K562 (cell line): ENCODE data around the gene SIPA1L2. TPM values are rescaled to one million over a fixed set of nuclear protein-coding genes. Genes with fewer than 3 reads are reported as not detected.

Experiments used
- polyA plus RNA-seq, 8 experiments: library from polyadenylated mRNA; depleted of rRNA in 4 of 8; stranded (reverse) in 5 of 8; unstranded in 3 of 8; fragments of >200 nt; fragmentation: Nextera tagmentation in 2 of 8; fragmentation: Illumina TruSeq in 1 of 8; extraction: Ambion mirVana in 2 of 8; extraction: Trizol in 1 of 8; gene quantifications; 2 replicates each; pipeline versions ENCODE4 v1.2.1 to v1.2.3, GENCODE V29; 2011 to 2014; ENCODE audit warnings: inconsistent platforms in 1 of 8, missing spikeins in 1 of 8
- total RNA-seq, 7 experiments: library from RNA; depleted of rRNA in 6 of 7; stranded (reverse); fragments of >200 nt in 6 of 7; fragmentation: Illumina TruSeq in 2 of 7; extraction: Trizol in 2 of 7; gene quantifications; 2 replicates each; pipeline versions ENCODE4 v1.2.1 to v1.2.3, GENCODE V29; 2011 to 2021; ENCODE audit warnings: low replicate concordance in 1 of 7
- TF ChIP-seq, protein P1 (sequence below), 2 experiments: fragments of 450-650 bp in 1 of 2; sonication (generic) in 1 of 2; formaldehyde crosslinking in 1 of 2; IDR thresholded peaks; 2 replicates each; pipeline versions ENCODE4 v1.7.1 to v1.9.0; 2016 to 2022; ENCODE audit warnings: inconsistent platforms in 1 of 2, mild to moderate bottlenecking in 1 of 2, missing genetic modification reagents in 1 of 2

The SIPA1L2 gene
- total and polyA plus RNA-seq, 9 of the 15 experiments (the other 6 are each of a cell fraction or from before 2014, with no cell fraction given) = 0.04 to 0.22 (median 0.06) TPM; not detected in 5

DNA sequence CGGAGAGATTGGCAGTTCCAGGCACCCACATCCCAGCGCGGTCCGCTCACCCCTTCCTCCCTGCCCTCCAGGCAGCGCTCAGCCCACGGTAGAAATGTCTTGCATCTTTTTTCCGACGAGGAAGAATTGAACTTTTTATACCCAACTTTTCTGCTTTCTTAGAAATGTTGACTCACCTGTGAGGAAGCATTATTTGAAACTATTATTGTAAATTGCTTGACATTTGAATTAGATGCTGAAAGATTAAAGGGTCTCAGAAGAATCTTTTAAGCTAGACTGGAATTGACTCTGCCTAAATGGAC is 912 bp upstream of the SIPA1L2 start (continued):
- TF ChIP-seq, protein P1, sequence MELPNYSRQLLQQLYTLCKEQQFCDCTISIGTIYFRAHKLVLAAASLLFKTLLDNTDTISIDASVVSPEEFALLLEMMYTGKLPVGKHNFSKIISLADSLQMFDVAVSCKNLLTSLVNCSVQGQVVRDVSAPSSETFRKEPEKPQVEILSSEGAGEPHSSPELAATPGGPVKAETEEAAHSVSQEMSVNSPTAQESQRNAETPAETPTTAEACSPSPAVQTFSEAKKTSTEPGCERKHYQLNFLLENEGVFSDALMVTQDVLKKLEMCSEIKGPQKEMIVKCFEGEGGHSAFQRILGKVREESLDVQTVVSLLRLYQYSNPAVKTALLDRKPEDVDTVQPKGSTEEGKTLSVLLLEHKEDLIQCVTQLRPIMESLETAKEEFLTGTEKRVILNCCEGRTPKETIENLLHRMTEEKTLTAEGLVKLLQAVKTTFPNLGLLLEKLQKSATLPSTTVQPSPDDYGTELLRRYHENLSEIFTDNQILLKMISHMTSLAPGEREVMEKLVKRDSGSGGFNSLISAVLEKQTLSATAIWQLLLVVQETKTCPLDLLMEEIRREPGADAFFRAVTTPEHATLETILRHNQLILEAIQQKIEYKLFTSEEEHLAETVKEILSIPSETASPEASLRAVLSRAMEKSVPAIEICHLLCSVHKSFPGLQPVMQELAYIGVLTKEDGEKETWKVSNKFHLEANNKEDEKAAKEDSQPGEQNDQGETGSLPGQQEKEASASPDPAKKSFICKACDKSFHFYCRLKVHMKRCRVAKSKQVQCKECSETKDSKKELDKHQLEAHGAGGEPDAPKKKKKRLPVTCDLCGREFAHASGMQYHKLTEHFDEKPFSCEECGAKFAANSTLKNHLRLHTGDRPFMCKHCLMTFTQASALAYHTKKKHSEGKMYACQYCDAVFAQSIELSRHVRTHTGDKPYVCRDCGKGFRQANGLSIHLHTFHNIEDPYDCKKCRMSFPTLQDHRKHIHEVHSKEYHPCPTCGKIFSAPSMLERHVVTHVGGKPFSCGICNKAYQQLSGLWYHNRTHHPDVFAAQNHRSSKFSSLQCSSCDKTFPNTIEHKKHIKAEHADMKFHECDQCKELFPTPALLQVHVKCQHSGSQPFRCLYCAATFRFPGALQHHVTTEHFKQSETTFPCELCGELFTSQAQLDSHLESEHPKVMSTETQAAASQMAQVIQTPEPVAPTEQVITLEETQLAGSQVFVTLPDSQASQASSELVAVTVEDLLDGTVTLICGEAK (IDR thresholded peaks at IDR 0.05) = no peak
- TF ChIP-seq, protein P1 (CRISPR knock-in tag; IDR thresholded peaks at IDR 0.05) = no peak
